Activated T-cell treated with anti-CD3 and anti-CD28 coated beads for 48 hours (primary cell): Measurements from ENCODE around the gene FANCC.

Experiments used
- DNase-seq: peaks from one replicate; pipeline ENCODE4 v3.0.0-alpha.2; 2020; ENCODE audit warnings: low read depth

Gene FANCC

DNA sequence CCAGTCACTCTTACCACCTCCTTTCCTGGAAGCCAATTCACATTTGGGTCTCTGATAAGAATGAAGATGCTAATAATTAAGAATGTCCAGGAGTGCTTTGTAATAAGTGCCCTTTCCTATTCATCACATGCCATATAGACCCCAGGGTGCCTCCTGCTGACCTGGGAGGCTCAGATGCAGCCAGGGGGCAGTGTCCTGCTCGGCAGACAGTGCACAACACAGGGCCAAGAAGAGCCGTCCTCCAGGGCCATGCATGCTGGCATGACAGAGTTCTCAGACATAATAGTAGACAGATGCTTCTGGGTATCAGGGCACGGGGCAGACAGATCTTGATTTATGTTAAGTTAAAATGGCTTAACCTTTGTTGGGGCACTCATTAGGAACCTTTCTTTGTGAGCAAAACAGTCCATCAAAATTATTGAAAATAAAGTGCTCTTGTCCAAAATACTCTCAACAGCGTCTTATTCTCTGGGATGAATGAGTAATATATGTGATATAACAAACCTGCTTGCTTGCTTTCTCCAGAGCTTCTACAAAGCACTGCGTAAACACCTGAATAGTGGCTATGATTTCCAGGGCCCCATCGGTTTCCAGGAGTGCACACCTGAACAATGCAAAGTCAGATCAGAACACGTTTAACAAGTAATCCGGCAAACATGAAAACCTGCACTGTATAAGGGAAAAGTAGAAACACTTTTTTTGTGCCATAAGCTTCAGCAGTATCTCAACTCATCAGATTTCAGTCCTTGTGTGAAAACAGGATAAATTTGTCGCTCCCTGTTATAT, 192.7 kb downstream of the FANCC start:
- no peak for DNase-seq

DNA sequence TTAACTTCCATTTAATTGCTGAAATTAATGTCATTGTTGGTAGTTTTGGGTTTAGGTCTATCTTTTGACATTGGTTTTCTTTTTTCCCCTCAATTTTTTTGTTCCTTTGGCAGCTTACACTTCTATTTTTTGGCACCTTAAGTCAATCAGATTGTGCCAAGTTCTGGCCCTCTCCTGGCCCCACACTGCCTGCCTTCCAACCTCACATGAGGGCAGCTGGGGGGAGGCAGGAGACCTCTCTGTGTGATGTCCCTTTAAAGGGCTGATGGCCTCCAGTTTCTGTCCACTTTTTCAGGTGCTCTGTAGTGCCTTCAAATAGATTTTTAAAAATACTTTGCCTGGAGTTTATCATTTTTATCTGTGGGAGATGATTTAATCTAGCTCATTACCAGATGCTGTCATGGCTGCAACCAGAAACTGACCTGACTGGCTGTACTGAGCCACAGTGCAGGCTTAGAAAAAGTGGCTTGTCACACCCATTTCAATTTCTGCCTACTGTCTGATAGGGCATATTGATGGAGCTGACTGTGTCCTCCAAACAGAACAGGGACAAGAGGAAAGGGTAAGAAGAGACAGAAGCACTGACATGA, 196.6 kb downstream of the FANCC start:
- no peak for DNase-seq

DNA sequence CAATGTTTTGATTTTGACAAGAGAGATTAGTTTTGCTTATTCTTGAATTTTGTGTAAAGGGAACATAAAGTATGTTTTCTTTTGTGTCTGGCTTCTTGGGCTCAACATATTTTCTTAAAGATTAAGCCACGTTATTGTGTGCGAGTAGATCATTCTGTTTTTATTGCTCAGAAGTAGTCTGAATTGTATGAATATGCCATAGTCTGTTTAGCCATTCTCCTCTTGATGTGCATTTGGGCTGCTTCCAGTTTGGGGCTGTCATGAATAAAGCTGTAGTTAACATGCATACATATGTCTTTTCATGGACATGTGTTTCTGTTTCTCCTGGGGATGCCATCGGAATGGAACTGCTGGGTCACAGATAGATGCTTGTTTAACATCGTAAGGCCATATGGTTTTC, 198.9 kb downstream of the FANCC start:
- no peak for DNase-seq

DNA sequence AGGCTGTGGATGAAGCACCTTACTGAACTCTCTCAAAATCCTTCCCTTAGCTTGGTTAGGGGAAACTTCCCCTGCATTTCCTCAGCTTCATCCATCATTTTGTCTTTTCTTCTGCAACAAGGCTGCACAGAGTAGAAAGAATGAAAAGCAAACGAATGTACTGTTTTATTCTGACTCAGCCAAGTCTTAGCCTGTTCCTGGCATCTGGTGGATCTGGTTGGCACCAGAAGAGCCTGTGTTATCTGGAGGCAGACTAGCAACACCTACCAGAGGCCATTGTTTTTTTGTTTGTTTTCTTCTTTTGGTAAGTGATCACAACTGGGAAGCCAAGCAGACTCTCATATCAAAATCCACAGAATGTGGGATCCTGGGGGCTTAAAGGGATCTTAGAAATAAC, 200.7 kb downstream of the FANCC start:
- no peak for DNase-seq

DNA sequence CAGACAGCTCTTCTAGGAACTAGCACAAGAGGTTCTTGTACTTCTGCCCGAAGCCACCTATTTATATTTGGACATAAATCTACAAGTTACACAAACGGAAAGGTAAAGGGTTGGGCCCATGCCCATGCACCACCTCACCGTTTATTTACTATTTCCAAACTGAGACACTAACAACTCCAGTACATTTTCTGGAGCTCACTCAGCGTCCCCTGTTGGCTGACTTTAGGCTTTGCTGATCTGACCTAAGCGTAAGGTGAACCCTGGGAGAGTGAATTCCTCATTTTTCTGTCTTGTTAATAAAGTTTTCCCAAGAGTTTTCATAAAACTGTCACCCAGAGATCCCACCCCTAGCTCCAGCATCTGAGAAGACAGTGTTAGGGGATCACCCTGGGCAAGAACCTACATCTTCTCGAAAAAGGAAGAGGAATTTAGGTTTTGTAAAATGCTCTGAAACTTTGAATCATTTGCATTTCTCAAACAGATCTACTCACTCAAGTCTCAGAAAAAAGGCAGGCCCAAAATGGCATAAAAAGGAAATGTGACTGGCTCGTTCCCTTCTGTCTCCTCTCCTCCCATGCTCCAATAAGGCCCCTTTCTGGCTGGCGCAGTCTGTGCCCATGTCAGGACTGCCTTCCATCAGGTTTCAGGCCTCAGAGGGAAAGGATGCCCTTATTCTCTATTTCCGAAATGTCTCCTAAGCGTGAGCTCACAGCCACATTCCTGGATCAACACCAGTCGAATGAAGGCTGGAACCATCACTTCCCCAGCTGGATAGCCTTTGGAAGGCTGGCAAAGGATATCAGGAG, 201.3 kb downstream of the FANCC start:
- DNase-seq = no peak

DNA sequence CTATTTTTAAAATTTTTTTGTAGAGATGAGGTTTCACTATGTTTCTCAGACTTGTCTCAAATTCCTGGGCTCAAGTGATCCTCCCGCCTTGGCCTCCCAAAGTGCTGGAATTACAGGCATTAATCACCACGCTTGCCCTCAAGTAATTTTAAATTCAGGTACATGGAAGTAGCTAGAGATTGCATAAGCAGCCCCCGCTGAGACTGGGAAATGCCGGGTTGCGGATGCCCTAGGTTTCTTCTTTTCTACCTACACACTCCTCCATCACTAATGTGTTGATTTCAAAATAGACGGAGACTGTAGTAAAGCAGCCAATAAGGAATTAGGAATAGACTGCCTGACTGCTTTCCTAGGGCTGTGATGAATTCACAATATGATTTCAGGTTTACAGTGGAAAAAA, 202.4 kb downstream of the FANCC start:
- no peak for DNase-seq

DNA sequence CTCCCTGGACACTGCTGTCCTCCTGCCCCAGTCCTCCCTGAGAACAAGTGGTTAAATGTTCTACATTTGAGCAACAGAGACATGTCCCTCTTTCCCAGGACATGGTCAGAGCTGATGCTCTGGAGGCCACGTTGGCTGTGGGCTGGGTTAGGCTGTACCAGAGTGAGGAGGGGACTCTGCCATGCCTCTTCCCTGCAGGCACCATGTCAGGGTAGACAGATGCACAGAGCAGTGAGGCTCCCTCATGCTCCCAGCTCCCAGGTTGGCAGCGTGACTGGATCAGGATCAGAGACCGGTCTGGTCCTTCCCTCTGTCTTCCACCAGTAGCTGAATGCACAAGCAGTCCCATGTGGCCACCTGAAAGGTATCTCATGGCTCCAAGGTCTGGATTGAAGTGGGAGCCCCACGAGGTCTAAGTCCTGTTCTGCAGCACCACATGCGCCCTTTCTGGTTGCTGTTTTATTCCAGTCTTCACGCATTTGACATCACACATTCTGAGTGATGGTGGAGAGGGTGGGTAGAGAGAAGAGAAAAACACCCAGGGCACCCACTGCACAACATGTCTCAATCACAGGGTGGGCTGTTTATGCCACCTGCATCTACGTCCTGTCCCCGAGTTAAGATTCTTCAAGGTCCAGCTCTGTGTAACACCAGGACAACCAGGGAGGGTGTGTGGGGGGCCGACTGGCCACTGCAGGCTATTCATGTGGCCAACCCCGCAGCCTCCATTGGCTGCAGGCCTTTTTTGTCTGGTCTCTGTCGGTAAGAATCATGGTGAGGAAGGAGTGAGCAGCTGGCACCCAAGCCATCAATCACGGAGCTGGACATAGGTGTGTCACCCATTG, 204.9 kb downstream of the FANCC start:
- DNase-seq = no peak

DNA sequence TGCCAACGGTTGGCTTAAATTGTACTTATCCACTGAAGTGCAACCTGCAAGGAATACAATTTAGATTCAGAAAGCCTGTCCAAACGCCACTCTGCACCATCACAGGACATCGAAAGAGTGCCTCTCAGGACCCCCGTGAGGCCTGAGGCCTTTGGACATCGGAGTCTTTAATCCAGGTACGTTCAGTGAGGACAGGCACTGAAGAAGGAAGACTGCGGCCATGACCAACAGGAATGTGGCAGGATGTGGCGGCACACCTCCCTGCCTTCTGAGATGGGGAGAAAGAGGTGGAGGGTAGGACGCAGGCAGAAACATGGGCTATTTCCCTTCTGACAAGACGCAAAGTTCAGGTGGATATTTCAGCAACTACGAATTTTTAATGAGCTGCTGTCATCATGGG, 205.8 kb downstream of the FANCC start:
- DNase-seq = no peak

DNA sequence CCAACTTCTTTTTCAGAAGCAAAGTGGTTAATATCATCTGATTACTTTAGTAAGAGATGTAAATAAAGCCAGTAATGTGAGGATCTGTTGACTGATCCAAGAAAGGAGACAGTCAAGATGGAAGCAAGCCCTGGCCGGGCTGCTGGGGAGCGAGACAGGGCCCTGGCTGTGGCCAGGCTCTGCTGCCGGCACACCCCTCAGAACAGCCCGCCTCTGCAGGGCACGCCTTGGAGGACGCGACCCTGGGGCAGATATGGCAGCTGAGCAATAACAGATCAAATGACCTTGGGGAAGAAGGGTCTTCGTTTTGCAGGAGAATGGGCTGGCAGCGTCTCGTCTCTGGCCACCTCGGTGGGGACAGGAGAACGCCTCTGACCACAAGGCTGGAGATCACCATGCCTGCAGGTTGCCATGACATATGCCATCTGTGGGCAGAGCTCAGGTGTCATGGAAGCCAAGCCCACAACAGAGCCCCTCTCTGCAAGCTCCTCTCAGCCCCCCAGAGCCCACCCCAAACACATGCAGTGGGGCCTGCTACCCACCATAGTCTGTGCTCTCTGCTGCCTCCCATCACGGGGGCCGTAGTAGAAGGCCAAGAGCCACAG, 206.5 kb downstream of the FANCC start:
- no peak for DNase-seq

DNA sequence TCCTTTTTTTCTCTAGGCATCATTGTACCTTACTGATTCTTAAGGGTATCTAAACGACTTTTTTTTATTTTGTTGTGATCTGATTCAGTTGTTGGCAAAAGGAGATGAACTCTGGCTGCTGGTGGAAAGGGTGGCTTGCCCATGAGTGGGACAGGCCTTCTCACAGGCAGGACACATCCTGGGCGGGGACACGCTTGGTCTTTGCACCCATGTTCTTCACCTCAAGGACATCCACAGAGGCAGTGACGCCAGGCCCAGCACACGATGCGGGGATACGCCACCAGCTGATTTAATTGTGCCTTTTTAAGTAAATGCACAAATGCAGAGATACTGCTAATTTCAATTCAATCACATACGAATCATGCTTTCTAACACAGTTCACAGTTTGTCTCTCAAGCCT, 208.1 kb downstream of the FANCC start:
- DNase-seq = no peak

DNA sequence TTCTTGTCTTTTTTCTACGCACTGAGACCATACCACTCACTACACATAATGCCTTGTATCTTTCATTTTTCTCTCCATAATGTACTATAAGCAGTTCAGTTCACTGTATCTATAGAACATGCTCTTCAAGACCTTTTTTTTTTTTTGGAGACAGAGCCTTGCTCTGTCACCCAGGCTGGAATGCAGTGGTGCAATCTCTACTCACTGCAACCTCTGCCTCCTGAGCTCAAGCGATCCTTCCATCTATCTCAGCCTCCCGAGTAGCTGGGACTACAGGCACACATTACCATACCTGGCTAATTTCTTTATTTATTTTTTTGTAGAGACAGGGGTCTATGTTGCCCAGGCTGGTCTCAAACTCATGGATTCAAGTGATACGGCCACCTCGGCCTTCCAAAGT, 208.7 kb downstream of the FANCC start:
- no peak for DNase-seq

DNA sequence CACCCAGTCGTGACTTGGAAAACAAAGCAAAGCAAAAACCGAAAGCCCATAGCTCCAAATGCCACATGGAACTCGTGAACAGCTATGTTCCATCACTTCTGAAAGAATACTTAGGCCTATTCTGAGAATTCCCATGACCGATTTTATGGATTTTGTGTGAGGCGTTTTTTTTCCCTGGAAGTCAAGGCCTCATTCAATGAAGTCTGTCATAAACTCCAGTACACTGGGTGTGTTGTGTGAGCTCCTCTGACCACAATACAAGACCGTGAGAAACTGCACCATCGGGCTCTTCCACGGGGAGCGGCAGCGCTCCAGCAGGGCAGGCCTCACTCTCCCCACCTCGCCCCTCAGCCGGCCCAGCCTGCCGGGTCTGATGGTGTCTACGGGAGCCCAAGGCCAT, 209.5 kb downstream of the FANCC start:
- no peak for DNase-seq

DNA sequence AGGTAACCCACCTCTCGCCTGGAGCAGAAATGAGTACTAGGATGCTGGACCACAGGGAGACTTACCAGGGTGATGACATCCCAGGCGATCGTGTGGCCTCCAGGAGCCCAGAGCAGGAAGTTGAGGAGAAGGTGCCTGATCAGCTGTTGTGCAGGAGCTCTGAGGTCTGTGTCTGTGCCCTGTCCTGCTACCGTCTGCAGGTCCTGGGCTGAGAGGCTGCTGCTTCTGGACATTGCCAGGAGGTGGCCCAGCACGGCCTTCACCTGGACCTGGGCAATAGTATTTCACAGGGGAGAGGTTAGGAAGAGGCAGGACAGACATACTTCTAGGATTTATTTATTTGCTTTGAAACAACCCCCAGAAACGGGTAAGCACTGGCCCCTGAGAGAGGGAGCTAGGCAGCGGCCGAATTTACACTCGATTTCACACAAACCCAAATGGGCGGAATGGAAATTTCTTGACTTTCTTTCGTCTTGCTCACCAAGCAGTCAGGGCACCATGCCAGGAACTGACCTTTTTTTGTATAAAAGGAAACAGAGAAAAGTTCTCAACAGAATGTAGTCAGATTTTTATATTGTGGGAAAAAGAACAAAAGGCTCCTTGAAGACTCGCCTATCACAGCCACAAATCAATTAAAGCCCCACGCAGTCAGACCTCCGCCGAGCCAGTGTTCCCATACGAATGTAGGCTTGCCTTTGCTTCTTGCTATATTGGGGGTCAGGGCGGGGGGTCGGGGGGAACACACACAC, 210.3 kb downstream of the FANCC start:
- DNase-seq = no peak

DNA sequence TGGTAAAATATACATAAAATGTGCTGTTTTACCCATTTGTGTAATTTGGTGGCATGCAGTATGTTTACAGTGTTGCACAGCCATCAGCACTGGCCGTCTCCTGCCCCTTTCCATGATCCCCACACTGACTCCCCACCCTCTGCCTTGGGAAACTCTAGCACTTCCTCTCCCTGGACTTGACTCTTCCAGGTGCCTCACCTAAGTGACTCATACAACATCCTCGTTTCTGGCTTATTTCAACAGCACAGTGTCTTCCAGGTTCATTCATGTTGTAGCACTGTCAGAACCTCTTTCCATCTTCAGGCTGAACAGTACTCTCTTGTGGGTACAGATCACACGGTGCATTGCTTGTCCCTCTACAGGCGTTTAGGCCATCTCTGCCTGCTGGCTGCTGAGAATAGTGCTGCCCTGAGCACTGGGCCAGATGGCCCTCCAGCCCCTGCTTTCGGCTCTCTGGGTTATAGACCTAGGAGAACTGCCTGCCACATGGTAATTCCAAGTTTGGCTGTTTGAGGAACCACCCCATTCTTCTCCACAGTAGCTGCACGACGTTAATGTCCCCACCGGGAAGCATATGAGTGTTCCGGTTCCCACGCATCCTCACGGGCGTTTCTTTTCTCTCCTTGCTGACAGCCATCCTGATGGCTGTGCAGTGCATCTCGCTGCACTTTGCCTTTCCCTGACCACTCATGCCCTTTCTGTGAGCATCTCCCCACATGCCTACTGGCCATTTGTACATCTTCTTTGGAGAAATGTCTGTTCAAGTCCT, 211.8 kb downstream of the FANCC start:
- no peak for DNase-seq

DNA sequence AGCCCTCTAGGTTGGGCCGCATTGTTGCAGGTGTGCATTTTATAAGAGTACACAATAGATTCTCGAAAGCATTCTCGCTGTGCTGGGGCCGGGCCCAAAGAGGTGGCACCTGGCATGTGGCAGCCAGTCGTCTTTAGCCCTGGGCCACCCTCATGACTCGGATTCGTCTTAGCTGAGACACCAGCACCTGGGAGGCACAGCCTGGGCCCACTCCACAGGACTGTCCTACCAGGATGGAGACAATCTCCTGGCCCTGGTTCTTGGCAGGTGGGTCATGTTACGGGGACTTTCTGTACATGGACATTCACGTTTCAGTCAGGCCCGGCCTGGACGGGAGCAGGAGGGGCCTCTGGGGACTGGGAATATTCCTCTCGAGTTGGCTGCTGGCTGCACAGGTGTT, 212.5 kb downstream of the FANCC start:
- no peak for DNase-seq

DNA sequence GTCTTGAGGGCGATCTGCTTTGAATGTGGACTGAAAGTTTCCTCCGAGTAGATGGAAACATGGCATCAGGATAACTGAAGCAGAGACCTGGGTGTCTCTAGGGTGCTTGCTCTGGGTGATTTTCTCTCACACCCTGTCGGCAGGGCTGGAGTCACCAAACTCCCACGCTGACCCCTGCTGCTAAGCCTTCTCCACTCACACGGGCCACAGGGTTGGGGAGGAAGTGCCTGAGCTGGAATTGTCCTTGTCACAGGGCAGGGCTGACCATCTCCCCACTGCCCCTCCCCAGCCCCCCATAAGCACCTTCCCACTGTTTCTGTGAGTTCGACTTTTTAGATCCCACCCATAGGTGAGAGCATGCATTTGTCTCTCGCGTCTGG, 212.9 kb downstream of the FANCC start:
- DNase-seq = no peak

DNA sequence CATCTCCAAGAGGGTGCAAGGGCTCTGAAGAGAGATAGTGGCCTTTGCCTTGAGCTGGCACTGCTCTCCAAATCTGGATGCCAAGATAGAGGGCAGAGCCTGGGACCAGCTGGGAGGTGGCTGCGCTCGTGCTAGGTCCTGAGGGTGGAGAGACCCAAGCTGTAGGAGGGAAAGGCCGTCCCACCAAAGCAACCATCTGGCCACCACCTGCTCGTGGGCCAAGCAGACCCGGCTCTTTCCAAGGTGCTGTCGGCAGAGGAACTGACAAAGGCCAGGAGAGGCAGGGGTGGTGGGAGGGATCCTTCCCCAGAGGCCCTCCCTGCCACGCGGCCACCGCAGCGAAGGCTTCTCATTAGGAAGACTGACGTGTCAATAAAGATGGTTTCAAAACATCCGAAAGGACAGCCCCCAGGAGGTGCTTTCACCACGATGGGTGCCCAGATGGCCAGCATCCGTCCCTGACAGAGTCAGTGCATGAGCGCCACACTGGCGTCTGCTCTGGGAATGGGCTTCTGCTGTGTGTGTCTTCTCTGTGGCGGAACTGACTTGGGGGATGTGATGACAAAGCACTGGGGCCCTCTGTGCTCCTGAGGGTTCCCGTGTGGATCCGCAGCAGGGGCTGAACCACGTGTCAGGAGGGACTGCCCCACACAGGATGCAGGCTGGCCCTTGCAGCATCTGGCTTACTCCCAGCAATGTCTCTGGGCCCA, 213.5 kb downstream of the FANCC start:
- no peak for DNase-seq

DNA sequence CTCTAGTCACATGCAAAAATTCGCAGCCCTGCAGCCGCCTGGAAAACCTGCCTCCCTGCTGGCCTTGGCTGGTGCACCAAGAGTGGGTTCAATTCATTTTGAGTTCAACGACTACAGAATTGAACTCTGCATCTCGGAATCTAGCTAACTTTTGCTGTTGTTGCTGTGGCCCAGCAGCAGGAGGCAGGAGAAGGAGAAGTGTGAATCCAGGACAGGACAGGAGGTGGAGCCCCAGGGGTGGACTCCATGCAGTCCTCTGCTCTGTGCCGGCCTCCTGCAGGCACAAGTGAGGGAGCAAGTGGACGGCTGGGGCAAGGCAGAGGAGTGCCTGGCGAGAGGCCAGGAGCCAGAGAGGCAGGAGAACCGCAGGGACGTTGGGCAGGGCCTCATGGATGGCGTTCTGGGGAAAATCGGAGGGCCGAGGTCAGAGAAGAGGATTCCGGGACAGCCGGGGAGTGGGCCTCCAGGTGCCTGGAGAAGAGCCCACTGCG, 214.2 kb downstream of the FANCC start:
- DNase-seq = no peak

DNA sequence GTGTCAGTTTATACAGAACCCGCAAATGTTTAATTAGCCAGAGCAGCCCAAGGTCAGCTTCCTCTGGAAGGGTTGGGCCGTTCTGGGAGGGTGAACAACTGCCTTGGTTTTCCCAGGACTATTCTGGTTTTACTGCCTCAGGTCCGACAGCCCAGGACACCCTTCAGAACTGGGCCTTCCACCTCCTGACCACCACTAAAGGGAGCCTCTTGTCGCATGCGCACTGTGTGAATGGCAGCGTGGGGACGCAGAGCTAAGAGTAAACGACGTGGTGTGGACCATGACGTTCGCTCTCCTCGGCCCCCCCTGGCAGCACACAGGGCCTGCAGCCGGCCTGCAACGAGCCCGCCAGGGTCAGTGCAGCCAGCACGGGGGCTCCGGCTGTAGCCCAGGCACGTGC, 214.9 kb downstream of the FANCC start:
- no peak for DNase-seq

DNA sequence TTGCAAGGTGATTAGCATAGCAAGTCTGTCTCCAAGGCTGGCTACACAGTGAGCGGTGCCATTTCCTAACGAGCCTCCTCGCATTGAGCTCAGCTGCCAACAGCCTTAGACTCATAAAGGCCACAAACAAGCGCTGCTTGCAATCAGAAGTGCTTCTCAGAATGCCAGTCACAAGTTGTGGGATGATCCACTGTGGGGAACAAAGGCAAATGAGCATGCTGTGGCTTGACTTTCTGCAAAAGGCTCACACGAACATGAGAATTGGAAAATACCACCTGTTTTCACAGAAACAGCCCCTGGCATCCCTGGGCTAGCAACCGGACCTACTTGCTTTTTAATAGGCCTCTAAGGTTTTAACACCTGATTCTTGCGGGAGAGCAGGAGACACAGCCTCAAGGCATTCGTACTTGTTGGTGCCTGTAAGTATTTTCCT, 215.5 kb downstream of the FANCC start:
- DNase-seq = no peak
